H1 (cell line): ENCODE data around the gene PREX1. TPM values are rescaled to one million over a fixed set of nuclear protein-coding genes. Genes with fewer than 3 reads are reported as not detected.
A peak's percentile ranks its signal among the peaks of the same experiment; 100 is the strongest.

Experiments
- CTCF ChIA-PET: fragments of 300-600 bp; sonication (Branson Sonifier 250); formaldehyde crosslinking; loops from one replicate; lab custom pipeline; 2021; ENCODE audit not compliant: partially characterized antibody; lab: Charles Lee
- POLR2A ChIA-PET: fragments of 300-600 bp; sonication (Branson Sonifier 250); formaldehyde crosslinking; loops from one replicate; lab custom pipeline; 2021; ENCODE audit warnings: inconsistent platforms; ENCODE audit not compliant: partially characterized antibody; lab: Charles Lee
- DNase-seq, 2 experiments: peaks; one replicate each; pipeline versions ENCODE4 v3.0.0 to v3.0.0-alpha.2; 2010 to 2022; ENCODE audit warnings: low spot score in 2 of 2, low read depth in 1 of 2, mixed read lengths in 1 of 2
- FAIRE-seq: peaks from 2 replicates; lab custom pipeline; 2011; peaks lifted over from hg19 to GRCh38; lab: Jason Lieb, UNC
- H2AFZ ChIP-seq: 2 replicates; pipeline ENCODE4 v1.8.1; 2012; ENCODE audit warnings: low read length, inconsistent platforms
- H2AK5ac ChIP-seq: 2 replicates; pipeline ENCODE4 v1.6.1; 2013; ENCODE audit warnings: low read depth, low read length
- H2BK120ac ChIP-seq: replicated peaks from 2 replicates; pipeline ENCODE3; 2013; ENCODE audit warnings: low read depth, low read length, inconsistent platforms
- H2BK12ac ChIP-seq: 2 replicates; pipeline ENCODE4 v1.6.1; 2013; ENCODE audit warnings: low read depth, low read length
- H2BK15ac ChIP-seq: 2 replicates; pipeline ENCODE4 v1.6.1; 2013; ENCODE audit warnings: low read length
- H2BK20ac ChIP-seq: 2 replicates; pipeline ENCODE4 v1.6.1; 2013; ENCODE audit warnings: low read length
- H2BK5ac ChIP-seq: 2 replicates; pipeline ENCODE4 v1.6.1; 2013; ENCODE audit warnings: low read depth, low read length
- H3K14ac ChIP-seq: 2 replicates; pipeline ENCODE4 v1.6.1; 2013; ENCODE audit warnings: inconsistent platforms; ENCODE audit not compliant: insufficient read length
- H3K18ac ChIP-seq: 2 replicates; pipeline ENCODE4 v1.6.1; 2013; ENCODE audit warnings: low read length; ENCODE audit errors: extremely low read depth
- H3K23ac ChIP-seq: 2 replicates; pipeline ENCODE4 v1.6.1; 2013; ENCODE audit warnings: inconsistent platforms; ENCODE audit not compliant: insufficient read length
- H3K23me2 ChIP-seq: 2 replicates; pipeline ENCODE4 v1.6.1; 2013; ENCODE audit warnings: low read depth, low read length
- H3K27ac ChIP-seq: 2 replicates; pipeline ENCODE4 v1.6.1; 2011; ENCODE audit warnings: low read depth, low read length, inconsistent platforms
- H3K27me3 ChIP-seq, 4 experiments: replicated peaks in 1 of 4; 1 replicate in 1 of 4; 2 replicates in 3 of 4; pipeline versions ENCODE4 v1.6.1 to v1.8.1; 2011 to 2013; ENCODE audit warnings: low read length in 3 of 4, mild to moderate bottlenecking in 3 of 4, inconsistent platforms in 2 of 4, mixed read lengths in 2 of 4, moderate library complexity in 1 of 4; ENCODE audit not compliant: control insufficient read depth in 3 of 4, insufficient read depth in 3 of 4; ENCODE audit errors: extremely low read depth in 1 of 4
- H3K36me3 ChIP-seq, 4 experiments: 2 replicates each; pipeline versions ENCODE4 v1.6.1 to v1.8.1; 2011 to 2013; ENCODE audit warnings: mild to moderate bottlenecking in 4 of 4, low read length in 3 of 4, moderate library complexity in 2 of 4, control low read depth in 1 of 4, inconsistent platforms in 1 of 4; ENCODE audit not compliant: insufficient read depth in 4 of 4, control insufficient read depth in 2 of 4
- H3K4ac ChIP-seq: replicated peaks from 2 replicates; pipeline ENCODE3; 2013; ENCODE audit warnings: low read length, low read depth, mixed read lengths, inconsistent platforms; ENCODE audit not compliant: insufficient read length
- H3K4me1 ChIP-seq, 4 experiments: replicated peaks in 1 of 4; 1 replicate in 1 of 4; 2 replicates in 3 of 4; pipeline versions ENCODE4 v1.6.1 to v1.8.1; 2011 to 2013; ENCODE audit warnings: low read length in 3 of 4, inconsistent platforms in 2 of 4, mixed read lengths in 1 of 4; ENCODE audit not compliant: insufficient read depth in 4 of 4, control insufficient read depth in 3 of 4
- H3K4me2 ChIP-seq, 2 experiments: 2 replicates each; pipeline versions ENCODE4 v1.6.1 to v1.8.1; 2011 to 2013; ENCODE audit warnings: low read depth in 2 of 2, low read length in 2 of 2, control low read depth in 1 of 2, inconsistent platforms in 1 of 2, mild to moderate bottlenecking in 1 of 2; ENCODE audit not compliant: insufficient read depth in 1 of 2
- H3K4me3 ChIP-seq, 4 experiments: fragments of 200-600, 300-600 bp in 1 of 4; sonication (generic), shearing (Covaris generic), sonication (Bioruptor Twin) in 1 of 4; 2 replicates each; pipeline versions ENCODE4 v1.5.1 to v1.8.1; 2011 to 2016; ENCODE audit warnings: low read length in 4 of 4, low read depth in 3 of 4, control low read depth in 2 of 4, inconsistent platforms in 2 of 4, mild to moderate bottlenecking in 2 of 4, mixed read lengths in 1 of 4, moderate library complexity in 1 of 4; ENCODE audit not compliant: insufficient read depth in 2 of 4; ENCODE audit errors: extremely low read depth in 1 of 4
- H3K56ac ChIP-seq: replicated peaks from 2 replicates; pipeline ENCODE3; 2013; ENCODE audit warnings: low read depth, mild to moderate bottlenecking, mixed read lengths, low read length, inconsistent platforms; ENCODE audit not compliant: insufficient read length
- H3K79me1 ChIP-seq: 2 replicates; pipeline ENCODE4 v1.6.1; 2013; ENCODE audit warnings: low read depth, low read length, control low read depth
- H3K79me2 ChIP-seq, 2 experiments: 2 replicates each; pipeline versions ENCODE4 v1.6.1 to v1.8.1; 2012 to 2013; ENCODE audit warnings: low read length in 2 of 2, mild to moderate bottlenecking in 2 of 2, inconsistent platforms in 1 of 2; ENCODE audit not compliant: insufficient read depth in 2 of 2, control insufficient read depth in 1 of 2
- H3K9ac ChIP-seq, 4 experiments: replicated peaks in 1 of 4; 1 replicate in 1 of 4; 2 replicates in 3 of 4; pipeline versions ENCODE4 v1.6.1 to v1.8.1; 2011 to 2013; ENCODE audit warnings: low read depth in 3 of 4, low read length in 3 of 4, control low read depth in 2 of 4, mild to moderate bottlenecking in 2 of 4, moderate library complexity in 2 of 4, inconsistent platforms in 1 of 4; ENCODE audit errors: extremely low read depth in 1 of 4
- H3K9me3 ChIP-seq, 2 experiments: 2 replicates each; pipeline versions ENCODE4 v1.6.1 to v1.8.1; 2012 to 2013; ENCODE audit warnings: mild to moderate bottlenecking in 2 of 2, moderate library complexity in 2 of 2, control low read depth in 1 of 2, inconsistent platforms in 1 of 2, low read depth in 1 of 2, low read length in 1 of 2, mixed read lengths in 1 of 2; ENCODE audit not compliant: insufficient read depth in 2 of 2
- H4K20me1 ChIP-seq, 2 experiments: replicated peaks in 1 of 2; 2 replicates each; pipeline versions ENCODE3 to v1.8.1; 2011 to 2013; ENCODE audit warnings: inconsistent platforms in 2 of 2, low read length in 2 of 2, mild to moderate bottlenecking in 1 of 2; ENCODE audit not compliant: insufficient read depth in 2 of 2, control insufficient read depth in 1 of 2
- H4K5ac ChIP-seq: 2 replicates; pipeline ENCODE4 v1.6.1; 2013; ENCODE audit warnings: low read length, low read depth, mixed read lengths, inconsistent platforms; ENCODE audit not compliant: insufficient read length
- H4K8ac ChIP-seq: 2 replicates; pipeline ENCODE4 v1.8.0; 2013; ENCODE audit warnings: mild to moderate bottlenecking, moderate library complexity, low read length, inconsistent platforms; ENCODE audit not compliant: insufficient read depth; ENCODE audit errors: extremely low read depth
- H4K91ac ChIP-seq: replicated peaks from 2 replicates; pipeline ENCODE3; 2013; ENCODE audit warnings: low read length, mixed read lengths, inconsistent platforms; ENCODE audit not compliant: insufficient read length
- RAD21 ChIP-seq, 2 experiments: IDR thresholded peaks in 1 of 2; conservative IDR thresholded peaks in 1 of 2; 2 replicates each; pipeline ENCODE4 v1.6.1; 2011; ENCODE audit warnings: low read depth in 2 of 2, low read length in 2 of 2, improper control_type of control experiment in 1 of 2, inconsistent platforms in 1 of 2, mild to moderate bottlenecking in 1 of 2, moderate library complexity in 1 of 2
- WGBS, 2 experiments: shearing (Covaris generic) in 1 of 2; methylation state at CpG; one replicate each; pipeline versions ENCODE4 v1.1.6 to v1.1.7; 2013 to 2015; ENCODE audit warnings: low lambda C conversion rate in 2 of 2, mixed read lengths in 2 of 2, inconsistent platforms in 1 of 2, low coverage in 1 of 2, missing lambda C conversion rate in 1 of 2; ENCODE audit not compliant: insufficient replicate concordance in 2 of 2, insufficient coverage in 1 of 2, insufficient read length in 1 of 2; ENCODE audit errors: extremely low coverage in 1 of 2, missing lambda C conversion rate in 1 of 2; 5-methylcytosine and 5-hydroxymethylcytosine counted together
- polyA plus RNA-seq, 7 experiments: library from polyadenylated mRNA; depleted of rRNA in 3 of 7; stranded (reverse) in 5 of 7; unstranded in 2 of 7; fragments of >200 nt in 5 of 7; fragments of 200-250 nt in 2 of 7; gene quantifications; 1 replicate in 5 of 7; 2 replicates in 1 of 7; 4 replicates in 1 of 7; pipeline versions ENCODE4 v1.2.1 to v1.2.3, GENCODE V29; 2011 to 2013; ENCODE audit warnings: missing spikeins in 2 of 7, mixed read lengths in 2 of 7
- total RNA-seq: library from RNA; stranded (reverse); fragmentation: NEBNext Ultra II Directional; extraction: Animal tissue kit (Norgen Biotek cat#: 25700); gene quantifications from 2 replicates; pipeline ENCODE4 v1.2.1, GENCODE V29; 2021
- TF ChIP-seq, protein P1 (sequence below): IDR thresholded peaks from 2 replicates; pipeline ENCODE4 v1.6.1; 2012; ENCODE audit warnings: inconsistent platforms

The PREX1 gene
- total and polyA plus RNA-seq, 2 of the 8 experiments (the other 6 are each of a cell fraction or from before 2014, with no cell fraction given) = 10.7 to 12.8 TPM

DNA sequence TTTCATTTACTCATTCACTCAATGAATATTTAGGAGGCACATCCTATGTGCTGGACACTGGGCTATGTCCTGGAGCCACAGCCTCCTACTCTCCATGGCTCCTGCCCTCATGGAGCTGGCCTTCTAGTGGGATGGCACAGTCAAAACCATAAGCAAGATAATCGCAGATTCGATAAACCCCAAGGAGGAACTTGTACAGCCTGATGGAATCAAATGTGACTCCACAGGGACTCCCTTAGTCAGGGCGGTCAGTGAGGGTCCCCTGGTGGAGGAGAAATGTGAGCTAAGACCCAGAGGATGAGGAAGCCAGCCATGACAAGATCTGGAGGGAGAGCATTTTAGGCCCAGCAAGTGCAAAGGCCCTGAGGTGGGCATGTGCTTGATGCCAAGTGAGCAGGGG lies 211.9 kb downstream of the PREX1 start:
- H3K4me2 ChIP-seq = no peak overlapping the region
- TF ChIP-seq, protein P1, sequence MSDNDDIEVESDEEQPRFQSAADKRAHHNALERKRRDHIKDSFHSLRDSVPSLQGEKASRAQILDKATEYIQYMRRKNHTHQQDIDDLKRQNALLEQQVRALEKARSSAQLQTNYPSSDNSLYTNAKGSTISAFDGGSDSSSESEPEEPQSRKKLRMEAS = no peak
- 0 out of 4 replicates have a peak, but pooled peaks of 1 of the 2 experiments have one; percentile 5 for TF ChIP-seq RAD21 (IDR thresholded peaks at IDR 0.05 in 1 of 2, conservative IDR thresholded peaks at IDR 0.05 in 1 of 2; ENCODE audit: low read depth in 2 of 2, low read length in 2 of 2)
- TF ChIP-seq, all 59 proteins: peak for 1
- Histone ChIP-seq H3K4me1 (peaks cover 0 to 2% (median 1%) of the 10 kb centered on the region in 4 experiments; a peak in 3 of 7 replicates), H2AK5ac (no peak overlapping the region), H3K27ac (no peak overlapping the region), H2BK20ac (no peak overlapping the region), H4K5ac (no peak overlapping the region), H2BK120ac (no peak overlapping the region), H4K20me1 (no peaks in the 10 kb centered on the region), H3K18ac (no peak overlapping the region), H3K23me2 (no peaks in the 10 kb centered on the region), H3K56ac (no peak overlapping the region), H3K79me2 (no peaks in the 10 kb centered on the region), H3K79me1 (no peaks in the 10 kb centered on the region), H2BK12ac (no peak overlapping the region), H3K27me3 (no peaks in the 10 kb centered on the region), H3K23ac (no peak overlapping the region), H3K4me3 (no peak overlapping the region), H3K9me3 (no peaks in the 10 kb centered on the region), H3K9ac (no peak overlapping the region), H4K8ac (no peak overlapping the region), H3K36me3 (no peaks in the 10 kb centered on the region), H3K4ac (no peak overlapping the region), H2AFZ (no peak overlapping the region), H2BK5ac (no peak overlapping the region), H3K14ac (no peak overlapping the region), H2BK15ac (no peak overlapping the region), H4K91ac (no peak overlapping the region)
- FAIRE-seq = no peak
- ChIA-PET CTCF (interaction anchor here (1.6 kb wide), 1 partner anchor 938 kb away, joined by 4 read pairs; no protein-coding TSS in a partner anchor), POLR2A (no interaction called here)
- 72% methylated on average over 3 of the region's 3 CpGs; no CpG with 5 or more reads in 1 of the 2 experiments for WGBS, 2 experiments
- DNase-seq = no peak
